ENCODE measurements around the gene SYK. TPM values are rescaled to one million over a fixed set of nuclear protein-coding genes. Genes with fewer than 3 reads are reported as not detected.

The SYK gene
- total RNA-seq, 1 donor from 2014 or later: not detected

GRCh38 chr9:90839183-90839728 is 37.6 kb downstream of the SYK start:
- H3K27ac Mint-ChIP-seq: peak overlapping the region; percentile 55
- no peak overlapping the region for H3K27ac ChIP-seq
- H3K9me3 Mint-ChIP-seq: no peaks in the 10 kb centered on the region
- H3K79me2 ChIP-seq (ENCODE audit: low read depth): no peaks in the 10 kb centered on the region
- no peaks in the 10 kb centered on the region for H3K36me3 ChIP-seq
- no peak for DNase-seq (ENCODE audit: low spot score)
- no peak overlapping the region for H3K4me2 ChIP-seq
- H3K9ac ChIP-seq: no peak overlapping the region
- no peak overlapping the region for H3K4me3 Mint-ChIP-seq
- TF ChIP-seq CTCF (IDR thresholded peaks at IDR 0.05) (no peak), EZH2 (IDR thresholded peaks at IDR 0.05) (no peak), EZH2phosphoT487 (IDR thresholded peaks at IDR 0.05) (no peak)
- no peak overlapping the region for H3K4me3 ChIP-seq
- no peaks in the 10 kb centered on the region for H3K27me3 ChIP-seq
- no peaks in the 10 kb centered on the region for H3K4me1 Mint-ChIP-seq
- H3K4me1 ChIP-seq: no peaks in the 10 kb centered on the region
- no peaks in the 10 kb centered on the region for H4K20me1 ChIP-seq (ENCODE audit: low read depth)
- no peaks in the 10 kb centered on the region for H3K36me3 Mint-ChIP-seq
- peaks cover 16% of the 10 kb centered on the region for H3F3A ChIP-seq (ENCODE audit: low read depth)
- H3K9me3 ChIP-seq (ENCODE audit: low read depth): no peaks in the 10 kb centered on the region
- H2AFZ ChIP-seq (replicated peaks): no peak overlapping the region
- no peaks in the 10 kb centered on the region for H3K27me3 Mint-ChIP-seq (ENCODE audit: insufficient read depth, low read depth)

GRCh38 chr9:90840696-90841095 is 39.1 kb downstream of the SYK start:
- Histone ChIP-seq H2AFZ (replicated peaks) (no peak overlapping the region), H4K20me1 (ENCODE audit: low read depth) (no peaks in the 10 kb centered on the region), H3K4me3 (no peak overlapping the region), H3K36me3 (no peaks in the 10 kb centered on the region), H3K27me3 (no peaks in the 10 kb centered on the region), H3K4me1 (no peaks in the 10 kb centered on the region), H3K27ac (no peak overlapping the region), H3K9me3 (ENCODE audit: low read depth) (no peaks in the 10 kb centered on the region), H3K79me2 (ENCODE audit: low read depth) (no peaks in the 10 kb centered on the region), H3F3A (ENCODE audit: low read depth) (peaks cover 16% of the 10 kb centered on the region), H3K4me2 (no peak overlapping the region), H3K9ac (no peak overlapping the region)
- no peak for DNase-seq (ENCODE audit: low spot score)
- no peaks in the 10 kb centered on the region for H3K36me3 Mint-ChIP-seq
- H3K4me1 Mint-ChIP-seq: no peaks in the 10 kb centered on the region
- TF ChIP-seq EZH2 (IDR thresholded peaks at IDR 0.05): no peak
- no peak for TF ChIP-seq CTCF (IDR thresholded peaks at IDR 0.05)
- TF ChIP-seq EZH2phosphoT487 (IDR thresholded peaks at IDR 0.05): no peak
- no peak overlapping the region for H3K27ac Mint-ChIP-seq
- H3K9me3 Mint-ChIP-seq: no peaks in the 10 kb centered on the region
- no peak overlapping the region for H3K4me3 Mint-ChIP-seq
- H3K27me3 Mint-ChIP-seq (ENCODE audit: insufficient read depth, low read depth): peaks cover 3% of the 10 kb centered on the region

GRCh38 chr9:90841213-90841612 is 39.6 kb downstream of the SYK start:
- H3K36me3 Mint-ChIP-seq: no peaks in the 10 kb centered on the region
- no peaks in the 10 kb centered on the region for H3K4me1 ChIP-seq
- no peak for DNase-seq (ENCODE audit: low spot score)

More at GRCh38 chr9:90841213-90841612, 39.6 kb downstream of the SYK start:
- Mint-ChIP-seq H3K4me3 (no peak overlapping the region), H3K9me3 (no peaks in the 10 kb centered on the region), H3K27ac (no peak overlapping the region), H3K4me1 (no peaks in the 10 kb centered on the region), H3K27me3 (ENCODE audit: insufficient read depth, low read depth) (peaks cover 3% of the 10 kb centered on the region)
- no peaks in the 10 kb centered on the region for H3K9me3 ChIP-seq (ENCODE audit: low read depth)
- no peak overlapping the region for H3K4me2 ChIP-seq
- H4K20me1 ChIP-seq (ENCODE audit: low read depth): no peaks in the 10 kb centered on the region
- no peaks in the 10 kb centered on the region for H3K79me2 ChIP-seq (ENCODE audit: low read depth)
- no peak overlapping the region for H3K4me3 ChIP-seq
- no peaks in the 10 kb centered on the region for H3K36me3 ChIP-seq
- no peak overlapping the region for H3K27ac ChIP-seq
- H3K9ac ChIP-seq: no peak overlapping the region
- no peak overlapping the region for H2AFZ ChIP-seq (replicated peaks)
- TF ChIP-seq EZH2phosphoT487 (IDR thresholded peaks at IDR 0.05) (no peak), EZH2 (IDR thresholded peaks at IDR 0.05) (no peak), CTCF (IDR thresholded peaks at IDR 0.05) (no peak)
- H3K27me3 ChIP-seq: no peaks in the 10 kb centered on the region
- H3F3A ChIP-seq (ENCODE audit: low read depth): peaks cover 16% of the 10 kb centered on the region
